OCI-LY1 (cell line): ENCODE measurements around the gene TBRG4.

Experiments
- H2AFZ ChIP-seq: fragments of 200-600 bp; sonication (generic), shearing (Covaris generic); 2 replicates; pipeline ENCODE4 v1.6.0; 2014; ENCODE audit warnings: antibody characterized with exemption, mild to moderate bottlenecking, low read length
- H3F3A ChIP-seq: fragments of 200-600 bp; sonication (generic), shearing (Covaris generic); 2 replicates; pipeline ENCODE4 v1.6.0; 2014; ENCODE audit warnings: mild to moderate bottlenecking, antibody characterized with exemption, low read length, moderate library complexity; ENCODE audit not compliant: insufficient read depth
- H3K27ac ChIP-seq: fragments of 200-600 bp; sonication (generic); 2 replicates; pipeline ENCODE4 v1.5.1; 2014; ENCODE audit warnings: low read length, mixed run types, mild to moderate bottlenecking, low read depth; ENCODE audit not compliant: poor library complexity, severe bottlenecking
- H3K27me3 ChIP-seq: fragments of 200-600 bp; sonication (generic); 2 replicates; pipeline ENCODE4 v1.6.0; 2014; ENCODE audit warnings: antibody characterized with exemption, mild to moderate bottlenecking, low read length, moderate library complexity; ENCODE audit not compliant: insufficient read depth
- H3K36me3 ChIP-seq: fragments of 200-600 bp; sonication (generic); 2 replicates; pipeline ENCODE4 v1.6.1; 2014; ENCODE audit warnings: mild to moderate bottlenecking, antibody characterized with exemption, low read length, moderate library complexity, mixed read lengths; ENCODE audit not compliant: insufficient read depth
- H3K4me1 ChIP-seq: fragments of 200-600 bp; sonication (generic); 2 replicates; pipeline ENCODE4 v1.5.1; 2014; ENCODE audit warnings: mild to moderate bottlenecking, low read length, moderate library complexity; ENCODE audit not compliant: insufficient read depth, severe bottlenecking
- H3K4me2 ChIP-seq: fragments of 200-600 bp; sonication (generic), shearing (Covaris generic); 2 replicates; pipeline ENCODE4 v1.6.1; 2014; ENCODE audit warnings: low read length
- H3K4me3 ChIP-seq: fragments of 200-600 bp; sonication (generic); 2 replicates; pipeline ENCODE4 v1.5.1; 2014; ENCODE audit warnings: low read length, low read depth, mild to moderate bottlenecking, mixed read lengths; ENCODE audit not compliant: poor library complexity, severe bottlenecking
- H3K79me2 ChIP-seq: fragments of 200-600 bp; shearing (Covaris generic); 2 replicates; pipeline ENCODE4 v1.6.1; 2016; ENCODE audit warnings: mixed run types, low read length, mixed read lengths; ENCODE audit not compliant: insufficient read depth
- H3K9ac ChIP-seq: fragments of 200-600 bp; sonication (generic), shearing (Covaris generic); 2 replicates; pipeline ENCODE4 v1.6.1; 2014; ENCODE audit warnings: mild to moderate bottlenecking, low read length, mixed read lengths
- H3K9me2 ChIP-seq: fragments of 200-600 bp; sonication (generic), shearing (Covaris generic); 2 replicates; pipeline ENCODE4 v1.6.1; 2014; ENCODE audit warnings: low read depth, mild to moderate bottlenecking, low read length, mixed read lengths
- H3K9me3 ChIP-seq: fragments of 200-600 bp; shearing (Covaris generic); 2 replicates; pipeline ENCODE4 v1.6.1; 2014; ENCODE audit warnings: low read length, mixed read lengths
- H4K20me1 ChIP-seq: fragments of 200-600 bp; sonication (generic), shearing (Covaris generic); 2 replicates; pipeline ENCODE4 v1.6.0; 2016; ENCODE audit warnings: mild to moderate bottlenecking, low read length; ENCODE audit not compliant: insufficient read depth
- CTCF ChIP-seq: fragments of 200-600 bp; sonication (generic), shearing (Covaris generic); IDR thresholded peaks from 2 replicates; pipeline ENCODE4 v1.5.1; 2017; ENCODE audit warnings: mild to moderate bottlenecking, antibody characterized with exemption, low read length, moderate library complexity, mixed read lengths
- EZH2 ChIP-seq: fragments of 200-600 bp; sonication (generic), shearing (Covaris generic); IDR thresholded peaks from 2 replicates; pipeline ENCODE4 v1.8.0; 2017; ENCODE audit warnings: borderline replicate concordance, mixed run types, mild to moderate bottlenecking, antibody characterized with exemption, low read length, moderate library complexity, mixed read lengths

The TBRG4 gene

GRCh38 chr7:45138433-45139267 lies 27.2 kb upstream of the TBRG4 start:
- Histone ChIP-seq H3K4me2 (no peak overlapping the region), H3K79me2 (no peaks in the 10 kb centered on the region), H4K20me1 (no peaks in the 10 kb centered on the region), H3K27ac (no peak overlapping the region), H3K9ac (no peak overlapping the region), H3K4me3 (no peak overlapping the region), H3K27me3 (no peaks in the 10 kb centered on the region), H3F3A (no peaks in the 10 kb centered on the region), H3K9me2 (no peaks in the 10 kb centered on the region), H3K4me1 (peaks cover 9% of the 10 kb centered on the region), H3K36me3 (no peaks in the 10 kb centered on the region), H3K9me3 (no peaks in the 10 kb centered on the region), H2AFZ (no peak overlapping the region)
- TF ChIP-seq CTCF = no peak
- no peak for TF ChIP-seq EZH2

- Histone ChIP-seq H3K4me2 (no peak overlapping the region), H3K9me2 (no peaks in the 10 kb centered on the region), H3K9ac (no peak overlapping the region), H3K79me2 (no peaks in the 10 kb centered on the region), H2AFZ (no peak overlapping the region), H3K27me3 (no peaks in the 10 kb centered on the region), H3F3A (no peaks in the 10 kb centered on the region), H3K9me3 (no peaks in the 10 kb centered on the region), H4K20me1 (no peaks in the 10 kb centered on the region), H3K4me3 (no peak overlapping the region), H3K4me1 (peaks cover 9% of the 10 kb centered on the region), H3K27ac (no peak overlapping the region), H3K36me3 (no peaks in the 10 kb centered on the region)
- no peak for TF ChIP-seq EZH2
- peak; percentile 98 for TF ChIP-seq CTCF
Measured at GRCh38 chr7:45136106-45137060, 24.9 kb upstream of the TBRG4 start.

GRCh38 chr7:45133877-45134276 lies 22.4 kb upstream of the TBRG4 start:
- no peaks in the 10 kb centered on the region for H4K20me1 ChIP-seq
- no peak overlapping the region for H2AFZ ChIP-seq
- H3K27me3 ChIP-seq = no peaks in the 10 kb centered on the region; the same call in 1 of the 2 replicates
- H3K36me3 ChIP-seq = no peaks in the 10 kb centered on the region
- H3K9me3 ChIP-seq = no peaks in the 10 kb centered on the region
- no peaks in the 10 kb centered on the region for H3K9me2 ChIP-seq
- H3K4me3 ChIP-seq = no peak overlapping the region
- H3F3A ChIP-seq = no peaks in the 10 kb centered on the region
- H3K4me2 ChIP-seq = no peak overlapping the region
- H3K4me1 ChIP-seq = no peaks in the 10 kb centered on the region
- H3K9ac ChIP-seq = no peak overlapping the region
- no peaks in the 10 kb centered on the region for H3K79me2 ChIP-seq
- no peak overlapping the region for H3K27ac ChIP-seq
- TF ChIP-seq CTCF = no peak
- no peak for TF ChIP-seq EZH2
